ENCODE measurements around the gene LINGO3. TPM values are rescaled to one million over a fixed set of nuclear protein-coding genes. Genes with fewer than 3 reads are reported as not detected.

Gene LINGO3
- total RNA-seq, 2 donors from 2014 or later = 0.68 TPM; not detected in 1

- TF ChIP-seq, protein P1, sequence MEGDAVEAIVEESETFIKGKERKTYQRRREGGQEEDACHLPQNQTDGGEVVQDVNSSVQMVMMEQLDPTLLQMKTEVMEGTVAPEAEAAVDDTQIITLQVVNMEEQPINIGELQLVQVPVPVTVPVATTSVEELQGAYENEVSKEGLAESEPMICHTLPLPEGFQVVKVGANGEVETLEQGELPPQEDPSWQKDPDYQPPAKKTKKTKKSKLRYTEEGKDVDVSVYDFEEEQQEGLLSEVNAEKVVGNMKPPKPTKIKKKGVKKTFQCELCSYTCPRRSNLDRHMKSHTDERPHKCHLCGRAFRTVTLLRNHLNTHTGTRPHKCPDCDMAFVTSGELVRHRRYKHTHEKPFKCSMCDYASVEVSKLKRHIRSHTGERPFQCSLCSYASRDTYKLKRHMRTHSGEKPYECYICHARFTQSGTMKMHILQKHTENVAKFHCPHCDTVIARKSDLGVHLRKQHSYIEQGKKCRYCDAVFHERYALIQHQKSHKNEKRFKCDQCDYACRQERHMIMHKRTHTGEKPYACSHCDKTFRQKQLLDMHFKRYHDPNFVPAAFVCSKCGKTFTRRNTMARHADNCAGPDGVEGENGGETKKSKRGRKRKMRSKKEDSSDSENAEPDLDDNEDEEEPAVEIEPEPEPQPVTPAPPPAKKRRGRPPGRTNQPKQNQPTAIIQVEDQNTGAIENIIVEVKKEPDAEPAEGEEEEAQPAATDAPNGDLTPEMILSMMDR (IDR thresholded peaks at IDR 0.05) = no peak
- TF ChIP-seq POLR2A (IDR thresholded peaks at IDR 0.05) = no peak
- TF ChIP-seq POLR2AphosphoS5 (IDR thresholded peaks at IDR 0.05) = no peak
- H3K27me3 ChIP-seq (replicated peaks; ENCODE audit: insufficient read depth) = no peaks in the 10 kb centered on the region
- no peaks in the 10 kb centered on the region for H3K36me3 ChIP-seq
- no peak for DNase-seq (ENCODE audit: low spot score)
- no peaks in the 10 kb centered on the region for H3K9me3 ChIP-seq
- intact Hi-C loops (cut with DNase I) = loop anchor here (10.0 kb wide), 1 partner anchor 92 kb away; the partner anchor contains the start of genes PLEKHJ1 and SF3A2
- 84% methylated on average over 16 of the region's 16 CpGs for WGBS
- no peak overlapping the region for H3K4me3 ChIP-seq
- peaks cover 10% of the 10 kb centered on the region for H3K4me1 ChIP-seq (replicated peaks)
- no peak overlapping the region for H3K27ac ChIP-seq
These were observed 18.9 kb upstream of the LINGO3 start for GRCh38 chr19:2326699-2327360.

DNA sequence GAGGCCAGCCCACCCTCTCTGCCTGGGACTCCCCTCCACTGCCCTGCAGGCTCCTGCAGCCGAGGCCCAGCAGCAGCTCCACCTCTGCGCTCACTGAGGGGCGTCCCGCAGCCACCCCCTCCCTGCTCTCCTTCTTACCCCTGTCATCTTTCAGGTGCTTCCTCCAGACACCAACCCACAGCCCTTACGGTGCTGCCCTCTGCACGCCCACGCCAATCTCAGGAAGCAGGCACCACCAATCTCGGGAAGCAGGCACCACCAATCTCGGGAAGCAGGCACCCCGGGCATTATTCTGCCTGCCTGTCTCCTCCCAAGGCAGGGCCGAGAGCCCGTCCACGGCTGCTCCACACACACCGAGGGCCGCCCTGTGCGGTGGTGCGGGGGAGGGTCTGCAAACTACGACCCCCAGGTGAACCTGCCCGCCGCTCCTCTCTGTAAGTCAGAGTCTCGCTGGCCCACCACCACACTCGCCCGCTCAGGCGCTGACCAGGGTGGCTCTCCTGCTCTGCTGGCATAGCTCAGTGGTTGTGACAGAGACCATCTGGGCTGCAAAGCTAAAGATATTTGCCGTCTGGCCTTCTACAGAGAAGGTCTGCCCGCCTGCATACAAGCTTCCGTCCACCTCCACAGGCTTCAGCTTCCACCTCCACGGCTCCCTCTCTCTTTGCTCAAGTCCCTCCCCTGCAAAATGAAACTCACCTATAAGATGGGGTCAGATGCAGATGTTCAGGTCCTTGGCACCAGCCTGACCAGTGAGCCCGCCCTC is 17.5 kb upstream of the LINGO3 start:
- no peak overlapping the region for H3K4me3 ChIP-seq
- no peaks in the 10 kb centered on the region for H3K9me3 ChIP-seq
- H3K27ac ChIP-seq = no peak overlapping the region
- no peaks in the 10 kb centered on the region for H3K36me3 ChIP-seq
- intact Hi-C loops (cut with DNase I) = loop anchor here (10.0 kb wide), 1 partner anchor 91 kb away; the partner anchor contains the start of genes PLEKHJ1 and SF3A2
- TF ChIP-seq POLR2AphosphoS5 (IDR thresholded peaks at IDR 0.05) = no peak
- TF ChIP-seq POLR2A (IDR thresholded peaks at IDR 0.05) = no peak
- TF ChIP-seq, protein P1 (IDR thresholded peaks at IDR 0.05) = no peak
- peaks cover 10% of the 10 kb centered on the region for H3K4me1 ChIP-seq (replicated peaks)
- WGBS = 71% methylated on average over 29 of the region's 29 CpGs
- H3K27me3 ChIP-seq (replicated peaks; ENCODE audit: insufficient read depth) = no peaks in the 10 kb centered on the region
- DNase-seq (ENCODE audit: low spot score) = no peak

DNA sequence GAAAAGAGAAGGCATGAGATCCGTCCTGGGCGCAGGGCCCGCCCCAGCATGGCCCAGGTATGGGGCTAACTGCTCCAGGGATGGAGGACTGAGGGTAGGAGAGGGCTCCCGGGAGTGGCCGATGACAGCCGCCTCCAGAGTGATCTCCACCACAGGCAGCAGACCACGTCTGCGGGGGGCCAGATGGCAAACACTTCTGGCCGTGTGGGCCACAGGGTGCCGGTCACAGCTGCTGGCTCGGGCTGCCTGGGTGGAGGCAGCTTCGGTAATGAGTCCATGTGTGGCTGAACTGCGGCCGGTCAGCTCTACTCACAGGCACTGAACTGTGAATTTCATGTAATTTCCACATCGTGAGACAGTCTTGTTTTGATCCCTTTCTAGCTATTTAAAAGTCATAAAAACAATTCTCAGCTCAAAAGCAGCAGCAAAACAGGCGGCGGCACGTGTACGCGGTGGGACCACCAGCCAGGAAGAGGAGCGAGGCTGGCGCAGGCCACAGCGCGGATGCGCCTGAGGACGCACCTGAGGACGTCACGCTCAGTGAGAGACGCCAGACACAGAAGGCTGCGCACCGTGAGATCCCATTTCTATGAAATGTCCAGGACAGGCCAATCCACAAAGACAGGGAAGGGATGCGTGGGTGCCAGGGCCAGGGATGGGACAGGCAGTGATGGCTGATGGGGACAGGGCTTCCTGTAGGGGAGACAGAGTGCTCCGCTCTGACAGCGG is 16.4 kb upstream of the LINGO3 start:
- Histone ChIP-seq H3K27ac (no peak overlapping the region), H3K27me3 (replicated peaks; ENCODE audit: insufficient read depth) (no peaks in the 10 kb centered on the region), H3K36me3 (no peaks in the 10 kb centered on the region), H3K4me3 (no peak overlapping the region), H3K4me1 (replicated peaks) (peaks cover 10% of the 10 kb centered on the region), H3K9me3 (no peaks in the 10 kb centered on the region)
- TF ChIP-seq POLR2A (IDR thresholded peaks at IDR 0.05) = no peak
- TF ChIP-seq, protein P1 (IDR thresholded peaks at IDR 0.05) = no peak
- no peak for TF ChIP-seq POLR2AphosphoS5 (IDR thresholded peaks at IDR 0.05)
- intact Hi-C loops (cut with DNase I) = loop anchor here (10.0 kb wide), 1 partner anchor 90 kb away; the partner anchor contains the start of genes PLEKHJ1 and SF3A2
- DNase-seq (ENCODE audit: low spot score) = no peak
- 87% methylated on average over 34 of the region's 34 CpGs for WGBS

- H3K27me3 ChIP-seq (replicated peaks; ENCODE audit: insufficient read depth) = no peaks in the 10 kb centered on the region
- peaks cover 7% of the 10 kb centered on the region for H3K4me1 ChIP-seq (replicated peaks)
- H3K27ac ChIP-seq = no peak overlapping the region
- H3K9me3 ChIP-seq = no peaks in the 10 kb centered on the region
- TF ChIP-seq, protein P1 (IDR thresholded peaks at IDR 0.05) = no peak
- TF ChIP-seq POLR2AphosphoS5 (IDR thresholded peaks at IDR 0.05) (no peak), POLR2A (IDR thresholded peaks at IDR 0.05) (no peak)
- H3K4me3 ChIP-seq = no peak overlapping the region
- no peaks in the 10 kb centered on the region for H3K36me3 ChIP-seq
- intact Hi-C loops (cut with DNase I) = loop anchor here (10.0 kb wide), 1 partner anchor 89 kb away; the partner anchor contains the start of genes PLEKHJ1 and SF3A2
- 91% methylated on average over 19 of the region's 19 CpGs for WGBS
- DNase-seq (ENCODE audit: low spot score) = no peak
These were observed 15.8 kb upstream of the LINGO3 start for GRCh38 chr19:2323707-2324106.
